HCT116 (cell line): ENCODE measurements around the gene FKBP6. TPM values are rescaled to one million over a fixed set of nuclear protein-coding genes. Genes with fewer than 3 reads are reported as not detected.
A peak's percentile ranks its signal among the peaks of the same experiment; 100 is the strongest.

Experiments used
- ATAC-seq: fragments of 200-7000 bp; cut with Tn5 transposase; 2 replicates; pipeline ENCODE4 v1.9.1; 2020; ENCODE audit warnings: mild to moderate bottlenecking, moderate library complexity
- BruUV-seq: library from RNA; stranded (reverse); fragments of 400-500 nt; replicated peaks from 2 replicates; lab custom pipeline; 2021; lab: Mats Ljungman, UMichigan
- CTCF ChIA-PET: fragments of 300-600 bp; sonication (Branson Sonifier 250); formaldehyde crosslinking; loops from one replicate; lab custom pipeline; 2021; ENCODE audit warnings: antibody characterized with exemption; lab: Charles Lee
- POLR2A ChIA-PET: fragments of 300-600, 350-600 bp; sonication (Branson Sonifier 250); formaldehyde crosslinking; loops from one replicate; lab custom pipeline; 2021; ENCODE audit warnings: antibody characterized with exemption; lab: Charles Lee
- RAD21 ChIA-PET, 2 experiments: fragments of 300-600 bp; sonication (Branson Sonifier 250); formaldehyde crosslinking; loops; one replicate each; lab custom pipeline; 2023; ENCODE audit warnings: low total read pairs in 2 of 2; ENCODE audit not compliant: uncharacterized antibody in 2 of 2, unreplicated experiment in 2 of 2, low non-redundant PET in 1 of 2; lab: Charles Lee
- DNase-seq: peaks from one replicate; pipeline ENCODE4 v3.0.0-alpha.2; 2010; ENCODE audit warnings: low read depth, low spot score
- H2AFZ ChIP-seq: fragments of 200-600 bp; shearing (Covaris generic), sonication (generic); 2 replicates; pipeline ENCODE4 v1.6.1; 2017; ENCODE audit warnings: low read depth, mixed run types, mixed read lengths, antibody characterized with exemption, low read length; ENCODE audit not compliant: poor library complexity, severe bottlenecking
- H3K27ac ChIP-seq: 2 replicates; pipeline ENCODE4 v1.5.1; 2012; ENCODE audit warnings: low read depth, low read length
- H3K27me3 ChIP-seq: fragments of 200-600 bp; sonication (generic); 2 replicates; pipeline ENCODE4 v1.6.1; 2016; ENCODE audit warnings: mixed run types, low read length, mixed read lengths; ENCODE audit not compliant: insufficient read depth
- H3K36me3 ChIP-seq, 2 experiments: fragments of 200-500 bp in 1 of 2; fragments of 200-600 bp in 1 of 2; sonication (Bioruptor generic) in 1 of 2; sonication (generic) in 1 of 2; 2 replicates each; pipeline versions ENCODE4 v1.5.1 to v1.6.1; 2014 to 2016; ENCODE audit warnings: low read length in 2 of 2, inconsistent platforms in 1 of 2, mixed read lengths in 1 of 2, mixed run types in 1 of 2; ENCODE audit not compliant: insufficient read depth in 2 of 2, control insufficient read depth in 1 of 2
- H3K4me1 ChIP-seq, 2 experiments: fragments of 200-600 bp in 1 of 2; sonication (generic) in 1 of 2; 2 replicates each; pipeline versions ENCODE4 v1.5.1 to v1.6.1; 2012 to 2017; ENCODE audit warnings: low read length in 2 of 2, inconsistent platforms in 1 of 2, mild to moderate bottlenecking in 1 of 2, mixed read lengths in 1 of 2, mixed run types in 1 of 2, moderate library complexity in 1 of 2; ENCODE audit not compliant: insufficient read depth in 2 of 2, control insufficient read depth in 1 of 2
- H3K4me2 ChIP-seq: fragments of 200-600 bp; sonication (generic); 2 replicates; pipeline ENCODE4 v1.6.1; 2017; ENCODE audit warnings: mixed run types, low read length, mixed read lengths
- H3K4me3 ChIP-seq, 2 experiments: fragments of 200-600 bp in 1 of 2; sonication (generic) in 1 of 2; replicated peaks in 1 of 2; 2 replicates each; pipeline ENCODE4 v1.5.1; 2011 to 2016; ENCODE audit warnings: low read length in 2 of 2, control low read depth in 1 of 2, low read depth in 1 of 2, mild to moderate bottlenecking in 1 of 2, mixed read lengths in 1 of 2, mixed run types in 1 of 2
- H3K79me2 ChIP-seq: fragments of 200-600 bp; sonication (generic); 2 replicates; pipeline ENCODE4 v1.6.1; 2017; ENCODE audit warnings: mild to moderate bottlenecking, mixed run types, low read length, moderate library complexity, mixed read lengths; ENCODE audit not compliant: insufficient read depth
- H3K9ac ChIP-seq: fragments of 200-600 bp; sonication (generic); 2 replicates; pipeline ENCODE4 v1.6.1; 2016; ENCODE audit warnings: low read length, mixed read lengths
- H3K9me2 ChIP-seq: fragments of 200-600 bp; sonication (generic), shearing (Covaris generic); 2 replicates; pipeline ENCODE4 v1.6.1; 2017; ENCODE audit warnings: mixed run types, mild to moderate bottlenecking, moderate library complexity; ENCODE audit not compliant: insufficient read depth
- H3K9me3 ChIP-seq, 2 experiments: fragments of 200-500 bp in 1 of 2; fragments of 200-600 bp in 1 of 2; sonication (Bioruptor generic) in 1 of 2; sonication (generic) in 1 of 2; 2 replicates each; pipeline ENCODE4 v1.6.1; 2014 to 2017; ENCODE audit warnings: low read length in 2 of 2, mixed read lengths in 2 of 2, inconsistent platforms in 1 of 2, low read depth in 1 of 2, mild to moderate bottlenecking in 1 of 2, mixed run types in 1 of 2, moderate library complexity in 1 of 2; ENCODE audit not compliant: control insufficient read depth in 1 of 2, insufficient read depth in 1 of 2
- H4K20me1 ChIP-seq: fragments of 200-600 bp; sonication (generic), shearing (Covaris generic); 2 replicates; pipeline ENCODE4 v1.6.1; 2017; ENCODE audit warnings: mixed run types, mild to moderate bottlenecking, moderate library complexity; ENCODE audit not compliant: insufficient read depth
- CEBPB ChIP-seq: IDR thresholded peaks from 2 replicates; pipeline ENCODE4 v1.6.1; 2012; ENCODE audit warnings: low read depth
- EGR1 ChIP-seq: IDR thresholded peaks from 2 replicates; pipeline ENCODE4 v1.6.1; 2012; ENCODE audit warnings: low read depth
- ELF1 ChIP-seq: IDR thresholded peaks from 2 replicates; pipeline ENCODE4 v1.6.1; 2012; ENCODE audit warnings: low read depth, borderline replicate concordance
- EZH2 ChIP-seq: fragments of 200-600 bp; sonication (generic); IDR thresholded peaks from 2 replicates; pipeline ENCODE4 v1.6.1; 2017; ENCODE audit warnings: antibody characterized with exemption, mixed run types
- EZH2phosphoT487 ChIP-seq: fragments of 200-600 bp; IDR thresholded peaks from 2 replicates; pipeline ENCODE4 v1.6.1; 2018; ENCODE audit warnings: antibody characterized with exemption, borderline replicate concordance
- FOSL1 ChIP-seq: IDR thresholded peaks from 2 replicates; pipeline ENCODE4 v1.6.1; 2012; ENCODE audit warnings: low read depth
- JUND ChIP-seq: IDR thresholded peaks from 2 replicates; pipeline ENCODE4 v1.6.1; 2012
- POLR2A ChIP-seq: IDR thresholded peaks from 2 replicates; pipeline ENCODE4 v1.7.0; 2011; ENCODE audit warnings: borderline replicate concordance; ENCODE audit not compliant: insufficient read depth, insufficient read length; ENCODE audit errors: extremely low read depth
- POLR2AphosphoS5 ChIP-seq: IDR thresholded peaks from 2 replicates; pipeline ENCODE4 v1.6.1; 2011; ENCODE audit warnings: mild to moderate bottlenecking, low read depth, low read length, moderate library complexity
- RAD21 ChIP-seq: IDR thresholded peaks from 2 replicates; pipeline ENCODE4 v1.6.1; 2012; ENCODE audit warnings: low read depth, mild to moderate bottlenecking
- SIN3A ChIP-seq: IDR thresholded peaks from 2 replicates; pipeline ENCODE4 v1.6.1; 2012; ENCODE audit warnings: low read depth
- SP1 ChIP-seq: IDR thresholded peaks from 2 replicates; pipeline ENCODE4 v1.6.1; 2012; ENCODE audit warnings: low read depth
- SRF ChIP-seq: IDR thresholded peaks from 2 replicates; pipeline ENCODE4 v1.6.1; 2012; ENCODE audit warnings: low read depth
- TCF7L2 ChIP-seq: IDR thresholded peaks from 2 replicates; pipeline ENCODE4 v1.7.0; 2011; ENCODE audit warnings: borderline replicate concordance, inconsistent platforms; ENCODE audit not compliant: insufficient read depth, insufficient read length; ENCODE audit errors: extremely low read depth
- YY1 ChIP-seq: IDR thresholded peaks from 2 replicates; pipeline ENCODE4 v1.6.1; 2011; ENCODE audit warnings: low read length, low read depth, moderate library complexity, mild to moderate bottlenecking; ENCODE audit not compliant: insufficient replicate concordance; ENCODE audit errors: extremely low read depth
- ZFX ChIP-seq: fragments of 450-650 bp; IDR thresholded peaks from 2 replicates; pipeline ENCODE4 v1.6.1; 2017
- intact Hi-C: fragments of 100-400 bp; cut with micrococcal nuclease; formaldehyde crosslinking; loops from 2 replicates; pipeline ENCODE4 v1.10.0; 2022
- total RNA-seq: library from RNA; stranded (reverse); gene quantifications from one replicate; pipeline ENCODE4 v1.2.1, GENCODE V29; 2021; ENCODE audit not compliant: unreplicated experiment
- TF ChIP-seq, protein P1 (sequence below), 3 experiments: fragments of 200-600 bp in 1 of 3; sonication (generic) in 1 of 3; IDR thresholded peaks in 2 of 3; conservative IDR thresholded peaks in 1 of 3; 2 replicates each; pipeline ENCODE4 v1.5.1; 2012 to 2017; ENCODE audit warnings: low read depth in 2 of 3, low read length in 2 of 3, antibody characterized with exemption in 1 of 3, borderline replicate concordance in 1 of 3, control low read depth in 1 of 3, mild to moderate bottlenecking in 1 of 3, mixed read lengths in 1 of 3, mixed run types in 1 of 3, moderate library complexity in 1 of 3; ENCODE audit not compliant: insufficient read depth in 1 of 3
- TF ChIP-seq, protein P2 (sequence below): IDR thresholded peaks from 2 replicates; pipeline ENCODE4 v1.6.1; 2012; ENCODE audit warnings: low read depth
- TF ChIP-seq, protein P3 (sequence below): IDR thresholded peaks from 2 replicates; pipeline ENCODE4 v1.6.1; 2012
- TF ChIP-seq, protein P4 (sequence below): IDR thresholded peaks from 2 replicates; pipeline ENCODE4 v1.6.1; 2012
- TF ChIP-seq, protein P5 (sequence below): IDR thresholded peaks from 2 replicates; pipeline ENCODE4 v1.6.1; 2011; ENCODE audit warnings: mild to moderate bottlenecking, low read length, moderate library complexity; ENCODE audit not compliant: insufficient replicate concordance; ENCODE audit errors: extremely low read depth

FKBP6 gene
- total RNA-seq, 1 experiment from 2014 or later, result not detected

DNA sequence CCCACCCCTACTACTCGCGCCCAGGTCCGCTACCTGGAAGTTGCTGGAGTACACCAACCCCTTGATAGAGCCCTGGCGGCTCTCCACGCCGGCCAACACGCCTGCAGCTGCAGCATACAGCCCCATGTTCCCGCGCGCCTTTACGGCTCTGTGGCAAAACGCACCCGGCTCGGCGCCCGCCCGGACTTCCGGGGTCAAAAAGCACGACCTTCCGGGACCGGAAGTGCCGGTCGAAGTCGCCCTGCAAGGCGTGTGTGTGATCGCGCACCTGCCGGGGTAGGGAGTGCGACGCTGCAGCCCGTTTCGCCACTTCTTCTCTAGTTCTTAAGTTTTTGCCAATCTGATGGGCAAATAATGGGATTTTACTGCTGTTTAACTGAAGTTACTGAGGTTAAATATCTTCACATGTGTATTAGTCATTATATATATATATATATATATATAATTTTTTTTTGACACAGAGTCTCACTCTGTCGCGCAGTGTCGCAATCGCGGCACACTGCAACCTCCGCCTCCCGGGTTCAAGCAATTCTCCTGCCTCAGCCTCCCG lies 19.2 kb upstream of the FKBP6 start, which contains the start of gene NSUN5:
NSUN5 (minus strand) TSS at position 162 of the 550 bp plus-strand sequence; CDS start at position 126, 36 bp downstream.
- peaks cover 8 to 19% of the 10 kb centered on the region in 2 experiments; a peak in 3 of 4 replicates for H3K36me3 ChIP-seq
- no TSS peak for BruUV-seq
- H3K4me1 ChIP-seq, result peaks cover 9 to 36% of the 10 kb centered on the region in 2 experiments
- H4K20me1 ChIP-seq, result no peaks in the 10 kb centered on the region
- H3K27me3 ChIP-seq, result no peaks in the 10 kb centered on the region
- H2AFZ ChIP-seq, result no peak within 1 kb of the TSS
- peaks cover 31% of the 10 kb centered on the region for H3K79me2 ChIP-seq
- RAD21 ChIA-PET, result interaction anchor here in 1 of 2 experiments (0.7 kb wide), 1 partner anchor 114 kb away, joined by 4 read pairs; no protein-coding TSS in a partner anchor
- H3K4me3 ChIP-seq, result peak within 1 kb of the TSS; percentile 68 to 93
- CTCF ChIA-PET, result no interaction called here
- peak within 1 kb of the TSS; percentile 89 for H3K4me2 ChIP-seq
- peak; percentile 84 for ATAC-seq
- H3K9ac ChIP-seq, result peak within 1 kb of the TSS; percentile 81
- H3K9me2 ChIP-seq, result no peaks in the 10 kb centered on the region
- H3K27ac ChIP-seq, result peak within 1 kb of the TSS; percentile 68
- H3K9me3 ChIP-seq, result no peaks in the 10 kb centered on the region
- peak; percentile 68 for DNase-seq
- intact Hi-C loops, result no loop called here
- POLR2A ChIA-PET, result no interaction called here
- no peak for TF ChIP-seq SRF
- TF ChIP-seq ELF1, result peak; percentile 92; the same call in 1 of the 2 replicates
- no peak for TF ChIP-seq EGR1
- no peak for TF ChIP-seq FOSL1
- peak; percentile 25 for TF ChIP-seq TCF7L2
- no peak for TF ChIP-seq ZFX
- TF ChIP-seq CEBPB, result no peak
- TF ChIP-seq, protein P1, sequence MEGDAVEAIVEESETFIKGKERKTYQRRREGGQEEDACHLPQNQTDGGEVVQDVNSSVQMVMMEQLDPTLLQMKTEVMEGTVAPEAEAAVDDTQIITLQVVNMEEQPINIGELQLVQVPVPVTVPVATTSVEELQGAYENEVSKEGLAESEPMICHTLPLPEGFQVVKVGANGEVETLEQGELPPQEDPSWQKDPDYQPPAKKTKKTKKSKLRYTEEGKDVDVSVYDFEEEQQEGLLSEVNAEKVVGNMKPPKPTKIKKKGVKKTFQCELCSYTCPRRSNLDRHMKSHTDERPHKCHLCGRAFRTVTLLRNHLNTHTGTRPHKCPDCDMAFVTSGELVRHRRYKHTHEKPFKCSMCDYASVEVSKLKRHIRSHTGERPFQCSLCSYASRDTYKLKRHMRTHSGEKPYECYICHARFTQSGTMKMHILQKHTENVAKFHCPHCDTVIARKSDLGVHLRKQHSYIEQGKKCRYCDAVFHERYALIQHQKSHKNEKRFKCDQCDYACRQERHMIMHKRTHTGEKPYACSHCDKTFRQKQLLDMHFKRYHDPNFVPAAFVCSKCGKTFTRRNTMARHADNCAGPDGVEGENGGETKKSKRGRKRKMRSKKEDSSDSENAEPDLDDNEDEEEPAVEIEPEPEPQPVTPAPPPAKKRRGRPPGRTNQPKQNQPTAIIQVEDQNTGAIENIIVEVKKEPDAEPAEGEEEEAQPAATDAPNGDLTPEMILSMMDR (IDR thresholded peaks at IDR 0.05 in 2 of 3, conservative IDR thresholded peaks at IDR 0.05 in 1 of 3; ENCODE audit: borderline replicate concordance in 1 of 3, insufficient read depth in 1 of 3, low read depth in 2 of 3, low read length in 2 of 3), result no peak
- TF ChIP-seq, protein P2, sequence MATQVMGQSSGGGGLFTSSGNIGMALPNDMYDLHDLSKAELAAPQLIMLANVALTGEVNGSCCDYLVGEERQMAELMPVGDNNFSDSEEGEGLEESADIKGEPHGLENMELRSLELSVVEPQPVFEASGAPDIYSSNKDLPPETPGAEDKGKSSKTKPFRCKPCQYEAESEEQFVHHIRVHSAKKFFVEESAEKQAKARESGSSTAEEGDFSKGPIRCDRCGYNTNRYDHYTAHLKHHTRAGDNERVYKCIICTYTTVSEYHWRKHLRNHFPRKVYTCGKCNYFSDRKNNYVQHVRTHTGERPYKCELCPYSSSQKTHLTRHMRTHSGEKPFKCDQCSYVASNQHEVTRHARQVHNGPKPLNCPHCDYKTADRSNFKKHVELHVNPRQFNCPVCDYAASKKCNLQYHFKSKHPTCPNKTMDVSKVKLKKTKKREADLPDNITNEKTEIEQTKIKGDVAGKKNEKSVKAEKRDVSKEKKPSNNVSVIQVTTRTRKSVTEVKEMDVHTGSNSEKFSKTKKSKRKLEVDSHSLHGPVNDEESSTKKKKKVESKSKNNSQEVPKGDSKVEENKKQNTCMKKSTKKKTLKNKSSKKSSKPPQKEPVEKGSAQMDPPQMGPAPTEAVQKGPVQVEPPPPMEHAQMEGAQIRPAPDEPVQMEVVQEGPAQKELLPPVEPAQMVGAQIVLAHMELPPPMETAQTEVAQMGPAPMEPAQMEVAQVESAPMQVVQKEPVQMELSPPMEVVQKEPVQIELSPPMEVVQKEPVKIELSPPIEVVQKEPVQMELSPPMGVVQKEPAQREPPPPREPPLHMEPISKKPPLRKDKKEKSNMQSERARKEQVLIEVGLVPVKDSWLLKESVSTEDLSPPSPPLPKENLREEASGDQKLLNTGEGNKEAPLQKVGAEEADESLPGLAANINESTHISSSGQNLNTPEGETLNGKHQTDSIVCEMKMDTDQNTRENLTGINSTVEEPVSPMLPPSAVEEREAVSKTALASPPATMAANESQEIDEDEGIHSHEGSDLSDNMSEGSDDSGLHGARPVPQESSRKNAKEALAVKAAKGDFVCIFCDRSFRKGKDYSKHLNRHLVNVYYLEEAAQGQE, result no peak
- TF ChIP-seq RAD21, result no peak
- TF ChIP-seq, protein P3, sequence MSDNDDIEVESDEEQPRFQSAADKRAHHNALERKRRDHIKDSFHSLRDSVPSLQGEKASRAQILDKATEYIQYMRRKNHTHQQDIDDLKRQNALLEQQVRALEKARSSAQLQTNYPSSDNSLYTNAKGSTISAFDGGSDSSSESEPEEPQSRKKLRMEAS, result peak; percentile 99
- TF ChIP-seq, protein P4, sequence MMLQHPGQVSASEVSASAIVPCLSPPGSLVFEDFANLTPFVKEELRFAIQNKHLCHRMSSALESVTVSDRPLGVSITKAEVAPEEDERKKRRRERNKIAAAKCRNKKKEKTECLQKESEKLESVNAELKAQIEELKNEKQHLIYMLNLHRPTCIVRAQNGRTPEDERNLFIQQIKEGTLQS, result no peak
- TF ChIP-seq POLR2AphosphoS5, result peak; percentile 91
- TF ChIP-seq POLR2A, result peak; percentile 85
- no peak for TF ChIP-seq EZH2
- no peak for TF ChIP-seq JUND
- no peak for TF ChIP-seq SP1
- peak; percentile 66; the same call in 1 of the 2 replicates for TF ChIP-seq SIN3A
- TF ChIP-seq YY1, result peak; percentile 63
- TF ChIP-seq, protein P5, sequence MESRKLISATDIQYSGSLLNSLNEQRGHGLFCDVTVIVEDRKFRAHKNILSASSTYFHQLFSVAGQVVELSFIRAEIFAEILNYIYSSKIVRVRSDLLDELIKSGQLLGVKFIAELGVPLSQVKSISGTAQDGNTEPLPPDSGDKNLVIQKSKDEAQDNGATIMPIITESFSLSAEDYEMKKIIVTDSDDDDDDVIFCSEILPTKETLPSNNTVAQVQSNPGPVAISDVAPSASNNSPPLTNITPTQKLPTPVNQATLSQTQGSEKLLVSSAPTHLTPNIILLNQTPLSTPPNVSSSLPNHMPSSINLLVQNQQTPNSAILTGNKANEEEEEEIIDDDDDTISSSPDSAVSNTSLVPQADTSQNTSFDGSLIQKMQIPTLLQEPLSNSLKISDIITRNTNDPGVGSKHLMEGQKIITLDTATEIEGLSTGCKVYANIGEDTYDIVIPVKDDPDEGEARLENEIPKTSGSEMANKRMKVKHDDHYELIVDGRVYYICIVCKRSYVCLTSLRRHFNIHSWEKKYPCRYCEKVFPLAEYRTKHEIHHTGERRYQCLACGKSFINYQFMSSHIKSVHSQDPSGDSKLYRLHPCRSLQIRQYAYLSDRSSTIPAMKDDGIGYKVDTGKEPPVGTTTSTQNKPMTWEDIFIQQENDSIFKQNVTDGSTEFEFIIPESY, result no peak
- TF ChIP-seq EZH2phosphoT487, result no peak
